GM19023 (cell line): ENCODE data around the gene KNSTRN.

ENCODE experiments used
- ATAC-seq: cut with Tn5 transposase; IDR thresholded peaks from one replicate; pipeline ENCODE4 v1.9.1; 2021; ENCODE audit warnings: mild to moderate bottlenecking, moderate library complexity; ENCODE audit not compliant: unreplicated experiment

The KNSTRN gene

DNA sequence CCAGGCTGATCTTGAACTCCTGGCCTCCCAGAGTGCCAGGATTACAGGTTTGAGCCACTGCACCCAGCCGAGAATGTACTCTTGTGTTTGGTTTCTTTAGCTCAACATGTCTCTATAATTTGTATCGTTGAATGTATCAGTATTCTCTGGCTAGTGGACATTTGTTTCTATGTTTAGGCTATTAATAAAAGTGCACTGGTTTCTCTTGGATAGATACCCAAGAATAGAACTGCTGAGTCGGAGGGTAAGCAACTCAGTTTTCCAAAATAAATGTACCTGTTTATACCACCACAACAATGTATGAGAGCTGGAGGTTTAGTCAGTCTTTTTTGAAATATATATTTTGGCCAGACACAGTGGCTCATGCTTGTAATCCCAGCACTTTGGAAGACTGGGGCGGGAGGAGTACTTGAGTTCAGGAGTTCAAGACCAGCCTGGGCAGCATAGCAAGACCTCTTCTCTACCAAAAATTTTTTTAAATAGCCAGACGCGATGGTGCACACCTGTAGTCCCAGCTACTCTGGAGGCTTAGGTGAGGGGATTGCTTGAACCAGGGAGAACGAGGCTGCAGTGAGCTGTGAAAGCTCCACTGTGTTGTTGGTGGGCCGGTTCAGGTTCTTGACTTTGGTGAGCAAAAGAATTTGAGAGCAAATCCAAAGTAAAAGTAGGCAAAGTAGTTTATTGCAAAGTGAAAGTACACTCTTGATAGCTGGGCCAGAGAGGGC lies 15.3 kb downstream of the KNSTRN start:
- ATAC-seq = no peak

- ATAC-seq = peak; percentile 71
Measured at GRCh38 chr15:40398413-40398873, 15.9 kb downstream of the KNSTRN start.

DNA sequence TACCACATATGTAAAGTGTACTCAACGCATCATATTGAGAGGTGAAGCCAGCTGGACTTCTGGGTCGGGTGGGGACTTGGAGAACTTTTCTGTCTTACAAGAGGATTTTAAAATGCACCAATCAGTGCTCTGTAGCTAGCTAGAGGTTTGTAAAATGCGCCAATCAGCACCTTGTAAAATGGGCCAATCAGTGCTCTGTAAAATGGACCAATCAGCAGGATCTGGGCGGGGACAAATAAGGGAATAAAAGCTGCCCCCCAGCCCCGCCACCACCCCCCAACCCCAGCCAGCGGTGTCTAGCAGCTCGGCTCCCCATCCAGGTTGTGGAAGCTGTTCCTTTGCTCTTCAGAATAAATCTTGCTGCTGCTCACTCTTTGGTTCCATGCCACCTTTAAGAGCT lies 16.8 kb downstream of the KNSTRN start:
- ATAC-seq = no peak

DNA sequence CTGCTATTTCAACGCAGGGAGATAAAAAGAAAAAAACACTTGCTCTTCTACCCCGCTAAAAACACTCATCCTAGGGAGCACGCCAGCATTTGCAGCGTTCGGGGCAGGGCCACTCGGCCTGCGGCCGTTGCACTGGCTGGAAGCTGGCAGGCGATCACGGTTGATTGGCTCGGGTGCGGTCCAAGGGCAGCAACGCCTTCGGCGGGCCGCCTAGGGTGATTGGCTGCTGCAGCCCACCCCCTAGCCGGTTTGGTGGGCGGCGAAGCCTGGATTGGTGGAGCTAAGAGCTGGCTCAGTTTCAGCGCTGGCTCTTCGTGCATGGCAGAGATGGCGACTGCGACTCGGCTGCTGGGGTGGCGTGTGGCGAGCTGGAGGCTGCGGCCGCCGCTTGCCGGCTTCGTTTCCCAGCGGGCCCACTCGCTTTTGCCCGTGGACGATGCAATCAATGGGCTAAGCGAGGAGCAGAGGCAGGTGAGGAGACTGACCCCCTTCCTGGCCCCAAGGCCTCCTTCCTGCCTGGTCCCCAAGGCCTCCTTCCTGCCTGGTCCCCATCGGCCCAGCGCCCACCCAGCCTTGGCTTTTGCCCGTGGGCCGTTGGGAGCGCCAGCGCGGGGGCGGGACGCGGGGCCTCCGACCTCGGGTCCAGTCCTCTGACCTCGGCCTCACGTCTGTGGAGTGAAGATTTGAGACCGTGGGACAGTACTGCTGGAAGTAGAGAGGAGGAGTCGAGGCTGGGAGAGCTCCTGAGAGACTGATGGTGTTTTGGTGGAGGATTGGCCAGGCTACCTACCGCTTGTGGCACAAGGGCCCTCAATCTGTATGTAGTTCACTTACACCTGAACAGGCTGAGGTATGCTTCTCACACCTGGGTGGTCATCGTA lies 23.2 kb downstream of the KNSTRN start, which contains the start of gene IVD:
Gene IVD (plus strand): TSS at position 295 of the 881 bp plus-strand sequence. CDS start 33 bp downstream, at position 328.
- ATAC-seq = peak; percentile 89

DNA sequence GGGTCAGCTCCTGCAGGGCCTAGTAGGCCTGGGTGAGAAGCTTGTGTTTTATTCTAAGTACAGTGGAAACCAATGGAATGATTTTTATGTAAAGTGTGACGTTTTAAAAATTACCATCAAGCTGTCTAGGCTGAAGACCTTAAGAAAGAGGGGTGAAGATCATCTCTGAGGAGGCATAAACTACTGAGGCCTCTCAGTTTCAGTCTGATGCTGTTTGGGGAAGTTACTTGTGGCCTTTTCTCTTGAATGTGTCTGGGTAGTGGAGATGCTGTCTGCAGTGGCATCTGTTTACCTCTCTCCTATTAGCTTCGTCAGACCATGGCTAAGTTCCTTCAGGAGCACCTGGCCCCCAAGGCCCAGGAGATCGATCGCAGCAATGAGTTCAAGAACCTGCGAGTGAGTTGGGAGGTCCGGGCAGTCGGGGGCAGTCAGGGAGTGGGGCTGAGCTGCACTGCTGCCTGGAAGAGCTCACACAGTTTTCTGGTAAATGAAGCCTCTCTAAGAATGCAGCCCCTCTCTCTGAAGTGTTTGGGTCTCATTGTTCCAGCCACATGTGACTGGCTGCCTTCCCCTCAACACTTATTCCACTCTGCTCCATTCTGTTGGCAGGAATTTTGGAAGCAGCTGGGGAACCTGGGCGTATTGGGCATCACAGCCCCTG lies 24.9 kb downstream of the KNSTRN start:
- peak; percentile 53 for ATAC-seq

DNA sequence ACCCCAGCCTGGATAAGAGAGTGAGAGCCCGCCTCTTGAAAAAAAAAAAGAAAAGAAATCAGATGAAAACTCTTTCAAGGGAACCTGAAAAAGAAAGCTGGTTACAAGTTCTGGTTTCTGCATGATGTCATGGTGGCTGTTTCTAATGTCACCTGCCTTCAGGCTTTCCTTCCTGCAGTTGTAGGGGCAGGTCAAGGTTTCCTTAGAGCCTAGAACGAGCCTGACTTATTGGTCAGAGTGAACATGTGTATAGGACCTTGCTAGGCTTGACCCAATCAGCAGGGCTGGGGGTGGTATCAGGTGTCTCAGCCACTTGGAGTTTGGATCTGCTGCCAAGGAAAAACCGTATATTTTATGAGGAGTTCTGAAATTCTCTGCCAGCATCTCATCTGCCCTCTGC lies 26.8 kb downstream of the KNSTRN start:
- no peak for ATAC-seq

- no peak for ATAC-seq
Measured at GRCh38 chr15:40410476-40410875, 28.0 kb downstream of the KNSTRN start.

DNA sequence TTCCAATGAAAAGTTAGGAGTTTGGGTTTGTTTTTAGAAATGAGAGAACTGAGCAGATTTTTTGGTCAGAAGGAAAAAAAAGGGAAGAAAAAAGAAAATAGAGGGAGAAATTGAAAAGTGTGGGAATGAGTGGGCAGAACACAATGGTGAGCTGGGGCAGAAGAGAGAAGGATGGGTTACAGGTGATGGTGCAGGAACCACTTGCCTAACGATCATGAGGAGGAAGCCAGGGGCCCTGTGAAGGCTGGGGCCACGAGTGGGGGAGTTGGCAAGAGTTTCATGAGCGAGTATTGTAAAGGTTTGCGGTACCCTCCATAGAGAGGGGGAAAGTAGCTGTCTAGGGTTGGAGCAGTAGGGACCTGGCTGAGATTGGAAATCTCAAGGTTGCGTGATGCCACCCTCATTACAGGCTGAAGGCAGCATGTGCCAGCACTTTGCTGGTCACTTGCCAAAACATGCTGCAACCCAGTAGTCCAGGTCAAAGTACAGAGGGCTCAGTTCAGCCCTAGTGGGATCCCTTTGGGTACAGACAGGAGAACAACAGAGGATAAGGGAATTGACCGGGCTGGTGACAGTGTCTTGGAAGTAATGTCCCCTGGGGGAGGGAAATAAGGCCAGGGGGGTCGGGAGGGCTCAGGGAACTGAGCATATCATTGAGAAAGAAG lies 29.7 kb downstream of the KNSTRN start:
- ATAC-seq = no peak

- no peak for ATAC-seq
Measured at GRCh38 chr15:40413036-40413435, 30.5 kb downstream of the KNSTRN start.

- no peak for ATAC-seq
Measured at GRCh38 chr15:40414816-40415215, 32.3 kb downstream of the KNSTRN start.

- no peak for ATAC-seq
Measured at GRCh38 chr15:40415226-40415625, 32.7 kb downstream of the KNSTRN start.

GRCh38 chr15:40416056-40416455 lies 33.5 kb downstream of the KNSTRN start:
- ATAC-seq = no peak

DNA sequence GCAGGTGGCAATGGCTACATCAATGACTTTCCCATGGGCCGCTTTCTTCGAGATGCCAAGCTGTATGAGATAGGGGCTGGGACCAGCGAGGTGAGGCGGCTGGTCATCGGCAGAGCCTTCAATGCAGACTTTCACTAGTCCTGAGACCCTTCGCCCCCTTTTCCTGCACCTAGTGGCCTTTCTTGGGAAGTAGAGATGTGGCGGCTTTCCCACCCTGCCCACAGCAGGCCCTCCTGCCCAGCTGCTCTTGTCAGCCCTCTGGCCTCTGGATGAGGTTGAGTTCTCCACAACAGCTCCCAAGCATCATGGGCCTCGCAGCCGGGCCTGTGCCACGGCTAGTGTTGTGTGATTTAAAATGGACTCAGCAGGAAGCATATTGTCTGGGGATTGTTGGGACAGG lies 35.6 kb downstream of the KNSTRN start:
- ATAC-seq = no peak

GRCh38 chr15:40420071-40420713 lies 37.7 kb downstream of the KNSTRN start:
- ATAC-seq = no peak

DNA sequence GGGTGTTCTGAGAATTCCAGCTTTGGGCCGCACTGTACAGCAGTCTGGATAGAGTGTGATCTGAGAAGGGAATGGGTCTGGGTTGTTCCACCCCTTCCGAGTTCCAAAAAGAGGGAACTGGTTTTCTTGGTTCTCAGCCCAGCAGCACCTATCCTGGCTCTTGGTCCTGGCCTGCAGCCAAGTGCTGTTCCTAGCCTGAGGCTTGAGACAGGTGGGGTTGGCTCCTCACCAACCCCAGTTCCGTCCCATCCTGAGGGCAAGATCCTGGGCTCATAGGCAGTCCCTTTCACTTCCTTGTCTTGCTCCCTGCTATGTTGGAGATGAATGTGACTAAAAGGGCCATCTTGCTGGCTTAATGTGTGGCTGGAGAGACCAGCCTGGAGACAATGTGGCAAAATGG lies 38.3 kb downstream of the KNSTRN start:
- ATAC-seq = no peak

DNA sequence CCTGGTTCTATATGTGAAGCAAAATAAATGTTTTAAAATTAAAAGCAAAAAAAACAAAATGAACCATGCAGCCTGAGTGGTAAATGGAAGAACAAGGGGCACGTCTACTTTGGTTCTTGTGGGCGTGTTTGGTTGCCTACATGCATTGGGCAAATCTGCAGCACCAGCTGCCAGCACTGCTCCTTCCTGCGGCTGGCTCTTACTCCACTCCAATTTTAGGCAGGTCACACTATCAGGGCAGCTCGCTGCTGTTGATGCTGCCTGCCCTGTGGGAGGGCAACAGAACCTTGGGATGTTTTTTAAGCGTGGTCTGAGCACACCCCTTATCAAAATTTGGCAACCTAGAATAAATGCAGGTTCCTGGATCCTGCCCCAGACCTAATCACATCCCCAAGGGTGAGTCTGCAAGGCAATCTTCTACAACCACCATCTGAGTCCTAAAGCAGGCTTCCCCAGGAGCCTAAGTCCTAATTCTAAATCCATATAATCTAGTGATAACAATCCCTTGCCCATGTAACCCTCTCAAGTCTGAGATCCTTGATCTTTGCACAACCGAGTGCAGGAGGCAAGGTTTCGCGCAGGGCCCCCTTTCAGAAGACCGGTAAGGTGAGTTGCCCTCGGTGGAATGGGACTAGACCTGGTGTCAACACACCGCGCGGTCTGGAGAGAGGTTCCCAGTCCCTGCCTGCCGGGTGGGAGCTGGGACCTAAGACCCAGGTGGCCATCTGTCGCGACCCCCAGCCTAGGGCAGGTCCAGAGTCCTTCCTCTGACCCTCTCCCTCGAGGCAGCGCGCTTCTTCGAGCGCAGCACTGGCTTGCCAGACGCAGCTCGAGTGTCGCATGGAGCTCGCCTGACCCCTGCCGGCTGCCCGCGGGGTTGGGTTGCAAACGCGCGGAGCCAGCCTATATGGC lies 39.0 kb downstream of the KNSTRN start:
- peak; percentile 87 for ATAC-seq

- ATAC-seq = no peak
Measured at GRCh38 chr15:40424483-40425115, 42.1 kb downstream of the KNSTRN start.

DNA sequence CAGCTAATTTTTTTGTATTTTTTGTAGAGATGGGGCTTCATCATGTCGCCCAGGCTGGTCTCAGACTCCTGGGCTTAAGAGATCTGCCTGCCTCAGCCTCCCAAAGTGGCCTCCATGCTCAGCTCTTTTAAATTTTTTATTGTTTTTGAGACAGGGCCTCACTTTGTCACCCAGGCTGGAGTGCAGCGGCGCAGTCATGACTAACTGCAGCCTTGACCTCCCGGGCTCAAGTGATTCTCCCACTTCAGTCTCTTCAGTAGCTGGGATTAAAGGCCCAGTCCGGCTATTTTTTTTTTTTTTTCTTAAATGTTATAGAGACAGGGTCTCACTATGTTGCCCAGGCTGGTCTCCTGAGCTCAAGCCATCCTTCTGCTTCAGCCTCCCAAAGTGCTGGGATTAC lies 43.2 kb downstream of the KNSTRN start:
- no peak for ATAC-seq

DNA sequence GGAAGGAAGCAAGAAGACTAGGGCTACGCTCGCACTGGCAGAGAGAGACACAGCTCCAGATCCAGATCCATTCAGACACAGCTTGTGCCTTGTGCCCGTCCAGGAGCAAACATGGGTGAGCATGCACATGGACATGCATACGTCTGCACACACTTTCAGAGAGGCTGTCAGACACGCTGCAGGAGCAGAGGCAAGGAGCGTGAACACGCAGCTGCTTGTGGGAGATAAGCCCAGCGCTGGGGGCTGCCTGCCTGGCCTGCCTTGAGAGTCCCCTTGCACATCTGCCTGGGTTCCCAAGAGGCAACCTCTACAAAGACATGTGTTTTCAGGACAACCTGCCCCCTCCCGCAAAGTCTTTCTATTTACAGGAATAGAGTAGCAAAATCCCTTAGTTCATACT lies 44.7 kb downstream of the KNSTRN start:
- ATAC-seq = no peak
